ENCODE data around the gene LTO1.
A peak's percentile ranks its signal among the peaks of the same experiment; 100 is the strongest.
"Not testable (repeated sequence)": the region's sequence is repeated elsewhere in the genome, so short reads cannot be mapped to it uniquely, and the experiment has no call there.

The LTO1 gene

DNA sequence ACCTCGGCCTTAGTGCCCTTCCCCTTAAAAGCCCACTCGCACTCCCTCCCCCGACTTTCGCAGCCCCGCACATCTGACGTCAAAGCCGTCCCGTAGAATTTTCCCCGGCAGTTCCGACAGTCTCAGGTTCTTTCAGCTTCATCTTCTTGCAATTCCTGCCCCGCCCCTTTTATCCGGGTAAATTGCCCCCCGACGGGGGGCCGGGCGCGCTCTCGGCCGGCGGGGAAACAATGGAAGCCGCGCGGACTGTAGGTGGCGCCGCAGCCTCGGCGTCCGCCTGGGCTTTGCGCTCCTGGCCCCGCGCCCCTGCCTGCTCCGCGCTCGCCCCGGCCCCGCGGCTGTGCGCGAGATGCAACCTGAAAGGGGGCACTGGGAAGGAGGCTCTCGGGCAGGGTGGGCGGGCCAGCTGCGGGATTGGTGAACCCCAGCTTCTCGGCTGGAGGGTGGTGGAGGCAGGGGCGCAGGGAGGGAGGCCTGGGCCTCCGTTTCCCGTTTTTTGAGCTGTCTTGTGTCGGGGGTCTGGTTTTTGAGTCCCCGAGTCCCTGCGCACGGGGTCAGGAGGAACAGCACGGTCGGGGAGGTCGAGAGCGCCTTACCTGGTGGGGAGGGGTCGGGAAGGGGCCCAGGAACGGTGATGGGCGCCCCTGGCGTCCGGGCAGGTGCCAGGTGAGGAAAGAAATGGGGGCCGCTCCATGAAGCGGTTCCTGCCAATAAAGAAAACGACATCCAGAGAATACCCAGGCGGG is 29.5 kb upstream of the LTO1 start:
- Mint-ChIP-seq H3K36me3 (no peaks in the 10 kb centered on the region), H3K27ac (no peak overlapping the region), H3K4me1 (peaks cover 10% of the 10 kb centered on the region), H3K9me3 (no peaks in the 10 kb centered on the region), H3K4me3 (peak overlapping the region; percentile 55), H3K27me3 (peaks cover 33% of the 10 kb centered on the region)

DNA sequence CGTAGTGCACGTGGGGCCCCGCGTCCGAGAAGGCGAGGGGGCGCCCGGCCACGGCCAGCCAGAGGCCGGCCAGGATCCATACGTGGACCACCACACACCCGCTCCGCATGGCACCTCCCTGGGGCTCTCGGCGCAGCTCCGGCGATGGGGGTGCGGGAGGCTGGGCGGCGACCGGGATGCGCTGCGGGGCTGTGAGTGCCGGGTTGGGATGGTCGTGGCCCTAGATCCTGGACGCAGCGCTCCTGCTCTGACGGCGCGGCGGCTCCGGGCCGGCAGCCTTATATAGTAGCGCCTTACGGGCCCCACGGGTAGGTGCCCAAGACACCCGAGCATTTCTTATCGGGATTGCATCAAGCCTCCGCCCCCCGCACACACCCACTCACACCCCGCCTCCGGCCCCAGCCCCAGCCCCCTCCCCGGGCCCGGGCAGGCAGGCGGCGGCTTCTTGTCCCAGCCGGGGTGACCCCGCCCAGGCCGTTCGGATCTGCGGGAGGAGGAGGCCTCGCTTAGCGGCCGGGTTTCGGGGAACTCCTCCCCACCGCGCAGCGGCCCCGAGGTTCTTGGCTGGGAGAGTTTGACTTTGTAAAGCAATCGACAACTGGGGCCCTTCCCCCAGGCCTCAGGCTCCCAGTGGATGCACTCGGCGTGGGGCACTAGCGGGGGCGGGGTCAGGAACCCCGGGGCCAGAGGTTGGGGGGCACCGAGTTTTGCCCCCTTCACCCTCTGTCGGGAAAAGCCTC is 28.8 kb upstream of the LTO1 start, which contains the start of gene FGF19:
TSS of gene FGF19 (minus strand) at position 255 of the 740 bp plus-strand sequence. CDS start at position 109, 146 bp downstream.
- Mint-ChIP-seq H3K4me3 (peak within 1 kb of the TSS; percentile 55), H3K27me3 (peaks cover 33% of the 10 kb centered on the region), H3K9me3 (no peaks in the 10 kb centered on the region), H3K27ac (no peak within 1 kb of the TSS), H3K4me1 (peaks cover 10% of the 10 kb centered on the region), H3K36me3 (no peaks in the 10 kb centered on the region)

DNA sequence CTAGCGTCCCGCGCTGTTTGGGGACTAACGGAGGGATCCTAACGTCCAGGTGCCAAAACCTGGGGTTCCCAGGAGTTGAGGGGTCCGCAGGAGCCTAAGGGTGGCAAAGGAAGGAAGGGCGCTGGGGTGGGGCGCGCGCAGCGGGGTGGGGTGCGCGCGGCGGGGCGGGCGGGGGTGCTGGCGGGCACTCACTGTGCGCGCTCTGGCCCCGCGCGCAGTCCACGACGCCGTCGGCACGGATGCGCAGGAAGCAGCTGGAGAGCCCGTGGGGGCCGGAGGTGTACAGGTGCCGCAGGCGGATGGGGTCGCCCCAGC is 28.3 kb upstream of the LTO1 start:
- no peak overlapping the region for H3K27ac Mint-ChIP-seq
- no peaks in the 10 kb centered on the region for H3K36me3 Mint-ChIP-seq
- no peaks in the 10 kb centered on the region for H3K9me3 Mint-ChIP-seq
- no peak overlapping the region for H3K4me3 Mint-ChIP-seq
- H3K27me3 Mint-ChIP-seq: peaks cover 36% of the 10 kb centered on the region
- peaks cover 10% of the 10 kb centered on the region for H3K4me1 Mint-ChIP-seq

DNA sequence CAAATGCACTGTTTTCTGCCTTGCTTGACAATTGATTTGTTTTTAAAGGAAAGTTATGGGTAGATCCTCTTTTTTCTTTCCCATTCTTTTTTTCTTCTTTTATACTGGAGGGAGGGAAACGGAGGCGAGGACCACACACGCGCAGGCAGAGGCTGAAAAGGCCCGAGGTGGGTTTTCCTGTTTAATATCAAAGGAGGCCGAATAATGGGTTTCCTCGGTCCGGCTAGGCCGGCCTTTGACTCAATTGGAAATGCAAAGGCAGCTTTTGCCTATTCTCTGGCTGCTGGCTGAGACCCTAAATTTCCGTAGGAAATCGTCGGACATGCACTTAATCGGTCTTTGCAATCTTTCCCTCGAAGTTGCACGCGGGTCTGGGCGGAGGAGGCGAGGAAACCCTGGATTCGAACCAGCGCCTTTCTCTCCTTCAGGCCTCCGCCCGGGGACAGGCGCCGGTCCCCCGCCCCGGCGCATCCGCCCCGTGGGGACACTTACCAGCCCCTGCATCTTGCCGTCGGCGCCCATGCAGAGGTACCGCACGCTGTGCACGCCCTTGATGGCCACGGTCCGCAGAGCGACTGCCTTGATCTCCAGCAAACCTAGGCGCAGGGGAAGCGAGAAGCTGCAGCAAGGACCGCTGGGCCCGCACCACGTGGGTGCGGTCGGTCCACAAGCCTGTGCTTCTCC is 27.8 kb upstream of the LTO1 start:
- Mint-ChIP-seq H3K4me1 (peaks cover 10% of the 10 kb centered on the region), H3K27me3 (peaks cover 39% of the 10 kb centered on the region), H3K4me3 (no peak overlapping the region), H3K9me3 (no peaks in the 10 kb centered on the region), H3K36me3 (no peaks in the 10 kb centered on the region), H3K27ac (no peak overlapping the region)

DNA sequence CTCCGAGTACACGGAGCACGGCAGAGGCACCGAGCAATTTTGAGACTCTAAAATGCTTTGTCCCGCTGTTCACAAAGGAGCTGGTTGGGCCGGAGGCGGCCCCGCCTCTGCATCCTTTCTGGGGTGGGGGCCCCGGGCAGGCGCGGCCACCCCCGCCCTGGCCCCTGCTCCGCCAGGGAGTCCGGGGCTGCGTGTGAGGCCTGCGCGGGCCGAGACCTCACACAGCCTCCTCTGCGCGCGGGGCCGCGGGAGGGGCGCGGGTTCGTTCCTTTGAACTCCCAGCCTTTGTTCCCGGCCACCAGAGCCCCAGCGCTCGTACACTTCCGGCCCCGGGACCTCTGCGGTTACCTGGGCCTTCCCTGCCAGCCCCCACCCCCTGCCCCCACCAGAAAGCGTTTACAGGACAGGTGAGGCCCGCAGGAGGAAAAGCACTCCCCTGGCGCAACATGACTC is 27.1 kb upstream of the LTO1 start:
- H3K27me3 Mint-ChIP-seq: peaks cover 36% of the 10 kb centered on the region

DNA sequence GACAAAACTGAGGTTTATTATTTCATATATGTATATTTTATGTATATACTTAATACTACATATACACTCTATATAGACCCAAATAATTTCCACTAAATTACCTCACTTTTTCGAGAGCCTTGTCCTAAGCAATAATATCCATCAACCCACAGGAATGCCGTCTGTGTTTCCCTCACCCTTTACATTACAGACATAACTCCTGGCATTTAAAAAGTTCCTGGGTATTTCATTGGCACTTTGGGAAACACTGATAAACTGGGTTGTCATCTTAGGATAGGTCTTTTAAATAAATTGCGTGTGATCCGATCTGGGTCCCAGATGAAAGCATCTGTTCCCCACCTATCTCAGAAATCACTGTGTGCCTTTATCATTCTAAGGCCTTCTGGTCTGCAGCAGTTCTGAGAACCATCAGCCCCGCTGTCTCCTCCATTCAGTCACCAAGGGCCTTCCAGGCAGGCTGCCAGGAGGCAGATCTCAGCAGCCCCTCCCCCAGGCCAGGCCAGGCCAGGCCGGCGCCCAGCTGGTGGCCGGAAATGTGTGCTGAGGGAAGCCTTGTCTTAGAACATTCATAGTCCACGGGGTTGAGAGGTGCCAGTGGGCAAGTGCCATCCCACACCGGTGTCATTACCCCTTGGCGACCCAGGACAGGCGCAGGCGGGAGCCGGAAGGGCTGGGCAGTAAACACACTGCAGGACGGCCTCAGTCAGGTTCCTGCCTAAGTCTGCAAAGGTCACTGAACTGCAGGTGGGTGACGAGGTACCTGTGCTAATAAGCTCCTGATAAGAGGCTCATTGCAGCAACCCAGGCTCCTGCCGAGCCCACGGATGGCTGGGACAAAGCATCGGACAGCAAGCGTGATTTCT is 25.4 kb upstream of the LTO1 start:
- Mint-ChIP-seq H3K36me3 (no peaks in the 10 kb centered on the region), H3K27ac (no peak overlapping the region), H3K9me3 (no peaks in the 10 kb centered on the region), H3K4me1 (peaks cover 10% of the 10 kb centered on the region), H3K27me3 (peaks cover 36% of the 10 kb centered on the region), H3K4me3 (no peak overlapping the region)

More for the DNA sequence above, 27.1 kb upstream of the LTO1 start:
- Mint-ChIP-seq H3K4me1 (peaks cover 10% of the 10 kb centered on the region), H3K4me3 (no peak overlapping the region), H3K36me3 (no peaks in the 10 kb centered on the region), H3K27ac (no peak overlapping the region), H3K9me3 (no peaks in the 10 kb centered on the region)

DNA sequence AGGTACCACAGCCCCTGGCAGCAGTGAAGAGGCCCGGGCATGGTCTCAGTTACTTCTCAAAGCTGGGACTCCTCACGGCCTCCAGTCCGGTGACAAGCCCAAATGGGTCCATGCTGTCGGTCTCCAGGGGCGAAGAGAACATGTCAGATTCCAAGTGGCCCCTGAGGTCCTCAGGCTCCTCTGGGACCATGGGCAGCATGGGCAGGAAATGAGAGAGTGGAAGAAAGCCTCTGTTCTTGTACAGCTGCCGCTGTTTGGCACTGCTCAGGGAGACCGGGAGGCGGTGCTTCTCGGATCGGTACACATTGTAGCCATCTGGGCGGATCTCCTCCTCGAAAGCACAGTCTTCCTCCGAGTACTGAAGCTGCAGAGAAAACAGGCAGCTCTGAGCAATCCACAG is 24.1 kb upstream of the LTO1 start:
- Mint-ChIP-seq H3K4me1 (peaks cover 7% of the 10 kb centered on the region), H3K4me3 (no peak overlapping the region), H3K36me3 (no peaks in the 10 kb centered on the region), H3K9me3 (no peaks in the 10 kb centered on the region), H3K27ac (no peak overlapping the region), H3K27me3 (peaks cover 31% of the 10 kb centered on the region)

DNA sequence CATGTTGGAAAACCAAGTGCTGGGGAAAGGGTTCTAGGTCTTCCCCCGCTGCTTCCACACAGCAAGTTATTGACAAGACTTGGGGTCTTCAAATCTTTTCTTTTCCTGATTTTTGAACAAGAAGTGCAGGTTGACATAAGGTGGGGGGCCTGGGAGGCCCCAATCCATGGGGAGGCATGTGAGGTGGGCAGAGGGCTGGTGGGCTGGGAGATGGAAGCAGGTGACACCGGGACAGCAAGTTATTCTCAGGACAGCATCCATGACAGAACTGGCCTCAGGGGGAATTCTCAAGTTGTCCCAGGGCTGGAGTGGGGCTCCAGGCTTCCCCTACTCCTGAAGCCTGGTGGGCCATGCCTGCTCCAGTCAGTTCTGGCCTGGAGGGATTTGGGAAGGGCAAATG is 23.2 kb upstream of the LTO1 start:
- H3K4me3 Mint-ChIP-seq: no peak overlapping the region
- no peaks in the 10 kb centered on the region for H3K9me3 Mint-ChIP-seq
- H3K27ac Mint-ChIP-seq: no peak overlapping the region
- no peaks in the 10 kb centered on the region for H3K36me3 Mint-ChIP-seq
- H3K27me3 Mint-ChIP-seq: peaks cover 35% of the 10 kb centered on the region
- H3K4me1 Mint-ChIP-seq: peaks cover 7% of the 10 kb centered on the region

DNA sequence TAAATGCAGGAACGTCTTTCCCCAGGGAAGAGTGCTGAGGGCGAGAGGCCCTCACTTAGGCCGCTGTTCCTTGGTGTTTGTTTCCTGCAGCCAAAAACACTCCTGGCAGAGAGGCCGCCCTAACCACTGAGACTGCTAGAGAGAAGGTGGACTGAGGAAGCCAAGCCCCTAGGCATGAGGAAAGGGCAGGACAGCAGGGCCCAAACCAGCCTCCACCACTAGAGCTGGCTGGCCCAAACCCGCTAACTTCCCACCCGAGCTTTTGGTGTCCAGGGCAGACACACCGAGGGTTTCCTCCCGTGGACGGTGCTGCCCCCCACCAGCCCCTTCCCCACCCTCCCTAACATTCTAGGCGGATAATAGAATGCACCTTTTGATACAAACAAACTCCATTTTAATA is 22.7 kb upstream of the LTO1 start:
- no peaks in the 10 kb centered on the region for H3K36me3 Mint-ChIP-seq
- peaks cover 32% of the 10 kb centered on the region for H3K27me3 Mint-ChIP-seq
- peaks cover 4% of the 10 kb centered on the region for H3K4me1 Mint-ChIP-seq
- H3K4me3 Mint-ChIP-seq: no peak overlapping the region
- H3K9me3 Mint-ChIP-seq: no peaks in the 10 kb centered on the region
- no peak overlapping the region for H3K27ac Mint-ChIP-seq

DNA sequence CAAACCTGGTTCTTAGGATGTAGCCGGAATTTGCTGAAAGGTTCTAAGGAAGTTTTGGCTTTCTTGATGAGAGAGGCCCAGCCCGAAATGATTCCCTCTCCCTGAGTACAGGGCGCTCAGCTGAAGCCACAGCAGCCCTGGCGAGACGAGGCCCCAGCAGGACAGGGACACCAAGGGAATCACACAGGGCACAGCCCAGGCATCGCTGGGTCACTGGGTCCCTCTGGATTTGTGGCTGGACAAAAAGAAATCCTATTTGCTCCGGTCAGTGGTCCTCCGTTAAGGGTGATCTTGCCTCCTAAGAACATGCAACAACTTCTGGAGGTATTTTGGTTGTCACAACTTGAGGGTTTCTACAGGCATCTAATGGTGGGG is 22.3 kb upstream of the LTO1 start:
- no peaks in the 10 kb centered on the region for H3K9me3 Mint-ChIP-seq
- no peaks in the 10 kb centered on the region for H3K36me3 Mint-ChIP-seq
- H3K27ac Mint-ChIP-seq: no peak overlapping the region
- H3K4me1 Mint-ChIP-seq: peaks cover under 1% of the 10 kb centered on the region
- H3K27me3 Mint-ChIP-seq: peaks cover 30% of the 10 kb centered on the region
- no peak overlapping the region for H3K4me3 Mint-ChIP-seq

DNA sequence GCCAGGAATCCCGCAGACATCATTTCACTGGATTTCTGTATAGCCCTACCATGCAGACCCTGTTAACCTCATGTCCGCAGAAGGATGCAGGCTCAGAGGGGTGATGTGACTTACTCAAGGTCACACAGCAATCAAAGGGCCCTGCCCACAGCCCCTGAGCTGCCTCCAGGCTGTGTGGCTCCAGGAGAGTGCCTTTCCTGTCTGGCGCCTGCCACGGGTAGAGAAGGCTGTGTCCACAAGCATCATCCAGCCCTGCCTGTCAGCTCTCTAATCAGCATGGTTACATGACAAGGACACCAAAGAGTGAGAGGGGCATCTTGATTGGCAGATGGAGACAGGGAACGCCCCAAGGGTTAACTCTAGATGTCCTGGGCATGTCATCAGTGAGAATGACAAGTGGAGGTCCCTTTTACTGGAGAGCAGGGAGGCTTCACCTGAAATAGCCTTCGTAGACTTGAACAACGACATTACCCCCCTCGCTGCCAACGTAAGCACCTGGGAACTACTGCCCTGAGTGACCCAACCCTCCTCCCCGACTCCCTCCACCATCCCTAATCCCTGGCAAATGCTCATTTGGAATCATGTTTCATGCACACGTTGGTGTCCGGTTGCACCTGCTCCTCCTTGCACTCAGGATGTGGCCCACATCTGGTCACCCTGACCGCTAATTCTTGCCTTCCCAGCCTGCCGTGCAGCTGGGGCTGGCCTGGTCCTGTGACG is 21.8 kb upstream of the LTO1 start:
- Mint-ChIP-seq H3K27me3 (peaks cover 28% of the 10 kb centered on the region), H3K27ac (no peak overlapping the region), H3K36me3 (no peaks in the 10 kb centered on the region), H3K4me1 (no peaks in the 10 kb centered on the region), H3K4me3 (no peak overlapping the region), H3K9me3 (no peaks in the 10 kb centered on the region)

DNA sequence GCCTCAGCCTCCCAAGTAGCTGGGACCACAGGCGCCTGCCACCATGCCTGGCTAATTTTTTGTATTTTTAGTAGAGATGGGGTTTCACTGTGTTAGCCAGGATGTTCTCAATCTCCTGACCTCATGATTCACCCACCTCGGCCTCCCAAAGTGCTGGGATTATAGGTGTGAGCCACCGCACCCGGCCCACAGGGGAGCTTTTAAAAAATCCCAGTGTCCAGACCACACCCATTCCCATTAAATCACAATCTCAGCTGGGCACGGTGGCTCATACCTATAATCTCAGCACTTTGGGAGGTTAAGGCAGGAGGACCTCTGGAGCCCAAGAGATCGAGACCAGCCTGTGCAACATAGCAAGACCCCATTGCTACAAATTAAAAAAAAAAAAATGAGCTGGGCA is 20.8 kb upstream of the LTO1 start:
- peaks cover 30% of the 10 kb centered on the region for H3K27me3 Mint-ChIP-seq
- H3K9me3 Mint-ChIP-seq, H3K36me3 Mint-ChIP-seq, H3K4me1 Mint-ChIP-seq, H3K27ac Mint-ChIP-seq, H3K4me3 Mint-ChIP-seq: not testable (repeated sequence)

DNA sequence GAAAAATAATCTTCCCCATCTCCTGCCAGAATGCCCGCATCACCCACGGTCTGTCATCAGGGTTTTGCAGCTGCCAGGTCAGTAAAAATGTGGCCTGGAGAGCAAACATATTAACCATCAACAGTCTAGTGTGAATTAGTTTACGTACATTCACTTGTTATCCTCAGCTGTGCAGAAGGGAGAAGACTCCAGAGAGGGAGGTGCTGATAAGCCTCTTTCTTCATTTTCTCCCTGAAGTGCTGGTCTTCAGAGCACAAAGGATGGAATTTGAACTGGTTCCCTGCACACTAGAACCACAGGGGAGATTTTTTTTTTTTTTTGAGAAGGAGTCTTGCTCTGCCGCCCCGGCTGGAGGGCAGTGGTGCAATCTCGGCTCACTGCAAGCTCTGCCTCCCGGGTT is 20.4 kb upstream of the LTO1 start:
- H3K27ac Mint-ChIP-seq: no peak overlapping the region
- no peak overlapping the region for H3K4me3 Mint-ChIP-seq
- H3K27me3 Mint-ChIP-seq: peaks cover 29% of the 10 kb centered on the region

DNA sequence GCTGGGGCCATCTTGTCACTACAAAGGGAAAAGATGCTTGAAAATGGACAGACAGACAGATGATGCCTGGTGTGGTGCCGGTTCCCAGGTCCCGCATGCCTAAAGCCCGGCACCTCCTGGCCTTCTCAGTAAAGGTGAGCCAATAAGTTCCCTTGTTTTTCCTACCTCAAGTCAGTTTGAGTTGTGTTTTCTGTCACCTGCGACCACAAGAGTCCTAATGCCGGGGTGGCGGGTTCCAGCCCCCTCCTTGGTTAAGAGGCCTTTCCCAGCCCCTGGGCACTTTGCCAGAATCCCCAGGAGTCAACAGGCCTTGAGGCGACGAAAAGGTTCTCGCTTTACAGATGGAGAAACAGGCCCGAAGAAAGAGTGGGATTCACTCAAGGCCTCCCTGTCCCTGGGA is 19.6 kb upstream of the LTO1 start:
- no peaks in the 10 kb centered on the region for H3K36me3 Mint-ChIP-seq
- H3K27me3 Mint-ChIP-seq: peaks cover 29% of the 10 kb centered on the region
- H3K9me3 Mint-ChIP-seq: no peaks in the 10 kb centered on the region
- no peak overlapping the region for H3K4me3 Mint-ChIP-seq
- H3K4me1 Mint-ChIP-seq: peaks cover 2% of the 10 kb centered on the region
- H3K27ac Mint-ChIP-seq: no peak overlapping the region

More for the DNA sequence above, 20.4 kb upstream of the LTO1 start:
- H3K4me1 Mint-ChIP-seq: no peaks in the 10 kb centered on the region
- no peaks in the 10 kb centered on the region for H3K9me3 Mint-ChIP-seq
- H3K36me3 Mint-ChIP-seq: no peaks in the 10 kb centered on the region

DNA sequence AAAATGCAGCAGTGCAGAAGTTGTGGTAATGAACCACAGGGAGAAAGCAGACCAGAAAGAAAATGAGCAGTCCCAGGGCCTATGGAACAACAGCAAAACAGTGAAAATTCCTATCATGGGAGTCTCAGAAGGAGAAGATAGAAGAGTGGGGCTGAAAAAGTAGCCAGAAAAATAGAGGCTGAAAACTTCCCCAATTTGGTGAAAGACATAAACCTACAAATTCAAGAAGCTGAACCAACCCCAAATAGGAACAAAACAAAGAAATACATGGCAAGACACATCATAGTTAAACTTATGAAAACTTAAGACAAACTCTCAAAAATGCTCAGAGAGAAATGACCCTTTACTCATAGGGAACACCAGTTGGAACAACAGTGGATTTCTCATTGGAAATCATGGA is 17.3 kb upstream of the LTO1 start:
- Mint-ChIP-seq H3K4me3 (no peak overlapping the region), H3K27ac (no peak overlapping the region), H3K27me3 (peaks cover 37% of the 10 kb centered on the region), H3K36me3 (no peaks in the 10 kb centered on the region), H3K9me3 (no peaks in the 10 kb centered on the region), H3K4me1 (peaks cover 7% of the 10 kb centered on the region)
